Renal cortex interstitium (tissue), 11 donors: Measurements from ENCODE around the gene CTNNA3. TPM values are rescaled to one million over a fixed set of nuclear protein-coding genes. Genes with fewer than 3 reads are reported as not detected.
"Not testable (repeated sequence)": the region's sequence is repeated elsewhere in the genome, so short reads cannot be mapped to it uniquely, and the experiment has no call there.

ENCODE experiments used
- DNase-seq, 11 donors: peaks; one replicate each; pipeline ENCODE4 v3.0.0-alpha.2; 2013; ENCODE audit warnings: low read depth in 9 of 11, low spot score in 4 of 11; ENCODE audit errors: extremely low read depth in 1 of 11
- polyA plus RNA-seq, 3 donors: library from polyadenylated mRNA; unstranded; fragments of 120-200 nt; gene quantifications; one replicate each; pipeline ENCODE4 v1.2.1, GENCODE V29; 2013; ENCODE audit not compliant: insufficient read length in 3 of 3

CTNNA3 gene
- polyA plus RNA-seq, 3 donors = 2.1 to 4.3 (median 2.9) TPM

DNA sequence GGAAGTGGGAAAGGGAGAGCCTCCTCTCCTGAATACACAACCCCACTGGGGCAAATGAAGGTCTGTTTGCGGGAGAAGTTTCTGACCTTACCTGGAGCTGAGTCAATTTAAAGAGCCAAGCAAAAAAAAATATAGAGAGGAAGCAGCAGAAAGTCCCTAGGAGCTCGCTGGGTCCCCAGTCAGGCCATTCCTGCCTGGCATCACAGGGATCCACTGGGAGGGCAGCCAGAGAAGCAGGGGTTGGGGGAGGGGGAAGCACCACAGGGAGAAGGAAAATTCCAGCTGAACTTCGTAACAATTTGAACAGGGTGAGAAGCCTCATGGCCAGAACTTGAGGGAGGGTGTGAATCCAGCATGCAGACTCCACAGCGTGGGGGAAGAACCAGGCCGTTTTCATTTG, 471.4 kb downstream of the CTNNA3 start:
- DNase-seq = no peak

DNA sequence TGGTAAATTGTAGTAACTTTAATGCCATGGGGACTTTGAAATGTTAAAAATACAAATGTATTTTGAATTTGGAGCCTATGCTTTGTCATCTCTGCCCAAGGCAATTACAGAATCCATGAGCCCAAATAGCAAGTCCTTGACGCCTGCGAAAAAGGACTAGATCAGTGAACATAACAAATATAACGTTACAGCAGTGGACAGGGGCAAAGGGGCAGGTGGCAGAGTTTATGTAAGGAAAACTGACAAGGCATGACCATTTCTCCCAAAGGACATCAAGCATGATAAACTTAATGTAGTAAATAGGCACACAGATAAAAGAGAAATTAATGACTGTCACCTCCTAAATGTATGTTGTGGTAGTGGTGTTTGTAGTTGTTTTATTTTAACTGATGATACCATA, 473.1 kb downstream of the CTNNA3 start:
- peak in 4 of 11 donors; percentile 10 to 26 (median 22) for DNase-seq

DNA sequence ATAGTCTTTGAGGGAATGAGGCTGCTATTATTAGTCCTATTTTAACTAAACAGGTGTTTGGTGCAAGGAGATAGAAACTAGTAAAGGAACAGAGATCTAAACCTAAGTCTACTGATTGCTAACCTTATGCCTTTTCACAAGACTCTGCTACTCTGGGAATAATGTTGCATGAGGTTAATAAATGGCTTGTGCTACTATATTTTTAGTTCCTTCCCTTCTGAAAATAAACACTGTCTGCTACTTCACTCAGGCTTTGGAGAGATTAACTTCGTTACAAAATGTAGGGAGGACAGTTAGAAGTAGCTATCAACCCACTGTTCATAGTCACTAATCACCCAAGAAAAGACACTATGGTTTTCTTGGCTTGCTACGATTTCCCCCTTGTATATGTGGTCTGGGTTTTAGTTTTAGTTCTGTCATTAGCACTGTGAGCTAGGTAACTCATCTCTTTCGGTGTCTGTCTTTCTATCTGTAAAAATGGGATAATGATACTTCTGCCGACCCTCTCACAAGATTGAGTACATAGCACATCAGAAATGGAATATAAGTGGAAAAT, 474.0 kb downstream of the CTNNA3 start:
- no peak for DNase-seq

DNA sequence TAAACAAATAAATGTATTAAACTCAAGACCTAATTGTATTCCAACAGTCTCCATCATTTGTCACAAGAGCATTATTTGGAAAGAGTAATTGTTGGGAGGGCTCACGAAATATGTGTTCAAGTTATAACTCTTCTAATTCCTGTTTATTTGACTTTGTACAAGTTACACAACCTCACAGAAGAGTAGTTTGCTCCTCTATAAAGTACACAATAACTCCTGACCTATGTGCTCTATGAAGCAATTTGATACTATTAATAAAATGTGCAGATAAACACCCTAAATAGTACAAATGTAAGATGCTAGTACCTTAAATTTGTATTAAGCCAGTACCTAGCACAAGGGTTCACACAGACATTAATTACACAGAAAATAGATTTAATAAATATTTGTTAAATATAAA, 484.3 kb downstream of the CTNNA3 start:
- DNase-seq = no peak

DNA sequence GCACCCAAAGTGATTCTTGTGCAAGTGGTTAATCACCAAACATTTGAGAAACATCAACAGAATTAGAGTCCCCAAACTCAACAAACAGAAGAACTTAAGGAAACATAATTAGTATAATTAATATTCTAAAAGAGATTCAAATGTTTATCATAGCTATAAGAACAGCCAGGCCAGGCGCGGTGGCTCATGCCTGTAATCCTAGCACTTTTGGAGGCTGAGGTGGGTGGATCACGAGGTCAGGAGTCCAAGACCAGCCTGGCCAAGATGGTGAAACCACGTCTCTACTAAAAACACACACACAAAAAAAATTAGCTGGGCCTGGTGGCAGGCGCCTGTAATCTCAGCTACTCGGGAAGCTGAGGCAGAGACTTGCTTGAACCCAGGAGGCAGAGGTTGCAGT, 488.1 kb downstream of the CTNNA3 start:
- DNase-seq = not testable (repeated sequence)

DNA sequence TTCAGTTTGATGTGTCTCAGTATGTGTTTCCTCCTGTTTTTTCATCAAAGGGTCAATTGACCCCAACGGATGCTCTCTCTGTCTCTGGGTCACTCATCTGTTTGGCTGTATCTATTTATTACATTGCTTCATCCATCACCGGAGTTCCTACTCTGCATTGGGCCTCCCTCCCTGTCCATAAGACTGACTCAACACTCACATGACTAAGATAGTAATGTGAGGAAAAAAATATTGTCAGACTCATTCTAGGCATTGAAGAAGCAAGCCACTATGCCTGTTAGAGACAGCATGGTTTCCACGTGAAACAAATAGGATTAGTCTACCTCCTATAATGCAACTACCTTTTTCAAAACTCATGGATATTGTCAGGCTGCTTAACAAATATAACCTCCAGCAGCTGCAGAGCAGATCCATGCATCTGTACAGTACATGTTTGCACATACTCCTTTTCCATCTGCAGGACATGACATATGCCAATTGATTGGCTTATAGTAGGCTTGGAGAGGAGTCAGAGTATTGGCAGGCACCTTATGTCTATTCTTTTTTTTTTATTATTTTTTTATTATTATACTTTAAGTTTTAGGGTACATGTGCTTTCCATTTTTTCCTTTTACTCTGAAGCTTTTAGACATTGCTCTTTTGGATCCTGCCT, 495.0 kb downstream of the CTNNA3 start:
- DNase-seq = no peak

DNA sequence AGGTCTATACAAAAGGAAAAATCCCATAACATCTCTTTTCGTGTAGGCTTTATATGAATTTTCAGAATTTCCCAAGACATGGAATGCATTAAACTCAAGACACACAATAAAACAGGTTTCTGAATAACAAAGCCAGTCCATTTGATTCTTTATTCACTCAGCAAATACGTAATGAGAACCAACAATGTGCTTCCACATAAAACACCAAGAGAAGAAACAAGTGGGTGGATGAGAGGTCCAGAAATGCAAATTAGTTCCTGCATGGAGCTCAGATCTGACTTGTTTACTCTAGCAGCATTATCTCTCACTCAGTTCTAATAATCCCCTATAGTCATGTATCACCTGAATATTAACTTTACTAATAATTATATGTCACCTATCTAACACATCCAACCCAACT, 520.6 kb downstream of the CTNNA3 start:
- DNase-seq = no peak

DNA sequence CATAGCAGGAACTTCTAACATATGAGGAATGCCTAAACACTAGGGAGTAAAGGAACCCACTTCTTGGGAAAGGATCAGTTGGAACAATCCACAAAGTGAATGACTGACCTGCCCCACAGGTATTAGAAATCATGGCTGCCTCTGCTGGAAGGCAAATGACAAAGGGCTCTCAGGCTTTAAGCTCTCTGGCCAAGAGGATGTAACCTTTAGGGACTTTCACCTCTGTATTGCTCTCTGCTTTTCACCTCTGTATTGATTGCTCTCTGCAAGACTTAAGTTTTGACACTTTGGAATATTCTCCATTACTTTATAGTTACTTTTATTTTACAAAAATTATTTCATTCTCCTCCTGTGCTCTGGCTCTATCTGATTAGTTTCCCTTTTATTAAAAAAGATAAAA, 522.2 kb downstream of the CTNNA3 start:
- no peak for DNase-seq

DNA sequence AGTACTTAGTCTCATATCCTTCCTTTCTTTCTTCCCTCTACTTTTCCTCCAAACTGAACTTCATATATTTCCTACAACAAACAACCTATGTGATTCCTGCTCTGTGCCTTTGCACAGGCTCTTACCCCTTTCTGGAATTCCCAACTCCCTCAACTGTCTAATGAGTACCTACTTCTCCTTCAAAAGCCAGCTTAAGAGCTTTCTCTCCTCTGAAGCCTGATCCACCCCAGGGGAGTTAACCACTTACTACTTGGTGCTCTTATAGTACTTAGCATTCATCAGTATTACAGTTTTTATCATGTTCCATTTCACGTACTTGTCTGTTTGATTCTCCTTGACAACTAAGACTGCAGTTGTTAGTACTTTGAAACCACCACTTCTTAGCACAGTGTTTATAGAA, 524.0 kb downstream of the CTNNA3 start:
- DNase-seq = no peak

DNA sequence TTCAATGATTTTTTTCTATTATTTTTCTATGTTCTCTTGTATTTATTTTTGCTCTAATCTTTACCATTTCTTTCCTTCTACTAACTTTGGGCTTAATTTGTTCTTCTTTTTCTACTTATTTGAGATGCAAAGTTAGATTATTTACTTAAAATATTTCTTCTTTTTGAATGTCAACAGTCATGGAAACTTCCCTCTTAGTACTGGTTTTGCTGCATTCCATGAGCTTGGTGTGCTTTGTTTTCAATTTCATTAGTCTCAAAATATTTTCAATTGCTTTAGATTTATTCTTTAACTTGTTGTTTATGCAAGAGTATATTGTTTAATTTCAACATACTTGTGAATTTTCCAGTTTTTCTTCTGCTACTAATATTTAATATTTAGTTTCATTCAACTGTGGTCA, 539.8 kb downstream of the CTNNA3 start:
- DNase-seq = no peak

DNA sequence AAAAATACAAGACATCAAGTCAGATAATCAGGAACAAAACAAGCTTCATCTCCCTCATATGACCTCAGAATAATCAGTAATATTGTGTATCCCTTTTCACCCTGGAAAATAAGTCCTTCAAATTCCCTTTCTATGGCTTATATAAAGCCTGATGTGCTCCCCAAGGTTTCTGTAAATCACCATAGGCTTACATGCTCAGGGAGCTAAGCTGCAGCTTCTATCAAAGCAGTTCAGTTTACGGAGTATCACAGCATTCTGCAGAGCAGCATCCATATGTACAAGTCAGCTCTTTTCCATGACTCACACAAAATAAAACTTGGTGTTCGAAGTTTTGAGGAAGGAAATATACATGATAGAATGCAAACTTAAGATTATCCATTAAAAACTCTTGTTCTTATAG, 544.5 kb downstream of the CTNNA3 start:
- DNase-seq = no peak

DNA sequence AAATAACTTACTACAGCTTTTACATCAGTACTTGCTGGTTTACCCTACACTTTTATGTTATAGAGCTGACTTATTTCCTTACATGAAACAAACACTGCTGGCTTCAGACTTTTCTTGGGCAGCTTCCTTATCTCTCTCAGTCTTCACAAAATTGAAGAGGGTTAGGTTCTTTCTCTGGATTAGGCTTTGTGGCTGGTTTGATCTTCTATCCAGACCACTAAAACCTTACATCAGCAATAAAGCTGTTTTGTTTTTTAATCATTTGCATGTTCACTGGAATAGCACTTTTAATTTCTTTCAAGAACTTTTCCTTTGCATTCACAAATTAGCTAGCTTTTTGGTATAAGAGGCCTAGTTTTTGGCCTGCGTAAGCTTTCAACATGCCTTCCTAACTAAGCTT, 551.5 kb downstream of the CTNNA3 start:
- DNase-seq = no peak

DNA sequence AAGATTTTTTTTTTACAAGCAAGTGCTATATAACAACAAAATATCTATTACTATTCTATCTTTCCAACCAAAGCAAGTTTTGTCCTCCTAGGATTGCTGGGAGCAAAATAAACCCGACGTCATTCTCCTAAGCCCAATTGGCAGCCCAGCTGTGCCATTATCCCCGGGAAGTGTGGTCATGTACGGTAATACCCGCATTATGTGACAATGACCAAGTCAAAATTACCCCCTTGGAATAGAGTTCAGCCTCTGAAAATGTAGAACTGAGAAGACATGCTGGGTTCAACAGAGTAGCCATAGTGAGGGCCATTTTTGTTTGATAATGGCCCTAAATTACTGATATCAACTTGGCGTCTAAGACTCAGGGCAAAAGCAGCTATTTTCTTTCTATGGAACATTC, 554.7 kb downstream of the CTNNA3 start:
- DNase-seq = no peak

DNA sequence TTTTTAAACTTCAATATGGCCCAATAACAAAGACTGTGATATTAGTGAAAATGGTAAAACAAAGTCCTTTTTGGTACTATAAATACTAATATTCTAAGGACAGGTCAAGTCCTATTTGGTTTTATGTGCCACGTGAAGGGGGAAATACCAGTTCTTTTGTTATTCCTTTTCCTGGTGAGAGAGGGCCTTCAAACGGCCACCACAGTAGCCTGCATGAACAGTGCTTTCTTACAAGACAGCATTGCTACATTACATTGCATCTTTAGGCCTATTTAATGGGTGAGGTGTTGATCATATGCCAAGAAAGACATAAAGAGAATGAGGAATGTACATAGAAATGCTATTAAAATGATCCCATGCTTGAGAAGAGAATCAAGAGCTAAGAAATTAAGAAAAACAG, 555.4 kb downstream of the CTNNA3 start:
- no peak for DNase-seq

DNA sequence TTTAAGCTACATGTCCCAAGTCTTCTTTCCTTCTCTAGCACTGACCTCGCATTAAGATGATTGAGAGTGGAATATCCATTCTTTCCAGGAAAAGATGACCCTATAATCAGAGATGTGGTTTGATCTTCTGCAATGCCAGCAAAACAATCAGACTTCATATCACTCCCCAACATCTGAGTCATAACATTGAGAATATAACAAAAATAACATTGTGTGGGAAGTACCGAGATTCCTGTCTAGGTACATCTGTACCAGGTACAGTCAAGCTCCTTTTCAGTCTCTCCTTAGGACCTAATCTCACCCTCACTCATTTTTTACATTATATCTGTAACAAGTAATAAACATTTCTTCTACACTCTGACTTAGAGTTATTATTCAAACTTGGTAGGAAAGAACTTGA, 568.6 kb downstream of the CTNNA3 start:
- DNase-seq = no peak

DNA sequence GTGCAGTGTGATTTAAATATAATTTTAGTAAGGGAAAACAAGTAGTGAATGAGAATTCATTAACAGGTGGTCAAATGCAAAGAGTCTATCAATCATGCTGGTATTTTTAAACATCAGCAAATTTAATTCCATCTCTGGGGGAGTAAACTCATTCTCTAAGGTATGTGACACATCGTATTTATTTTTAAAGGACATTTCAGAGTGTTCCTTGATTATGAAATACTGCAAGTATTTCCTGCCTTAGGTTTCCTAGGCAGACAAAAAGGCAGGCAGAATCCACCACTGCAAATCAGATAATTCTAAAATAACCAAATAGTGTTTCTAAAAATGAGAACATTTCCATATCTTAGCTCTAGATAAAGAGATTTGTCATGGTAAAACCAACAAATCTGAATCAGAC, 576.3 kb downstream of the CTNNA3 start:
- DNase-seq = peak in 1 of 11 donors; percentile 41

DNA sequence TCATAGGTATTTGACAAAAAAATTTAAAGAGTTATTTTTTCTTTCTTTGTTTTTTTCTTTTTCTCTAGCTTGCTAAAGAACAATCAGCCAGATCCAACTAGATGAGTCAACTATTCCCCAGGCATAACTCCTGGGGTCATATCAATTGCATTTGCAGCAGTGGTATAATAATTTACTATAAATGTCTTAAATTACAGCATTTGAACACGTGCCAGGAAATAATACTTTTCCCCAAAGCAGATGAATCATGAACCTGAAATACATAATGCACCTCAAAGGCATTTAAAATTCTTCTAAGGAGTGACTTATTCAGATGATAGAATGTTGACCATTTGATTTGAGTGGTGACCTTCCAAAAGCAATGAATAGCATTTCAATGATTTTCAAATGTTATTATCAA, 580.0 kb downstream of the CTNNA3 start:
- DNase-seq = no peak

DNA sequence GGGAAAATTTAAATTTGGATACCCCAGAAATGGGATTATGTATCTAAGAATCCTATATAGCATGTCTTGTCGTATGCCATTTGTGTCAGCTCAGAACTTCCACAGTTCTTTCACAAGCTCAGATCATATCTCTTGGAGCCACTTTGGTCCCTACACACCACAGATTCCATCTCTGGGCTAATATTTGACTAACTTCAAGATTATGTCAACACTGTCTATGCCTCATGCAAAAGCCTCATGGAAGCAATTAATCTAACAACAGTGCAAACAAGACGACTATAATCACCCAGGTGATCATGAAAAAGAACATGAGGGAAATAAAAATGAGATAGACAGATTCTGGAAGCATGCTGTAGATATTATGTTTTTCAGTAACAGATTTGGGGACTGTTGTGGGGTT, 581.0 kb downstream of the CTNNA3 start:
- no peak for DNase-seq

DNA sequence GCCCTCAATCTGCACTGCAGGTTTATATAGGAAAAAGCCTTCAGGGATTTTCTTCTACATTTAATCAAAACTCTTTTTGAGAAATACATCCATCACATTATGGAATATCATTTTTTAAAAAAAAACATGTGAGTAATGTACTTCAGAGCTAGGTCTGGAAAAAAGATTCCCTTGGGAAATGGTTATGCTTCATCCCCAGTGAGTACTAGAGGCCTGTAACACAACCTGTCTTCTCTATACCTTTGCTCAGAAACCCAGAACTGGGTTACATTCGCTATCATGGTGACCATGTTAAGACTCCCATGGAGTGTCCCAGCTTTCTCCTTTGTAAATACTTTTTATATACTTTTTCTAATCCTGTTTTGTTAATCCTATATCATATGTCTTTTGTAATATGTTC, 583.2 kb downstream of the CTNNA3 start:
- no peak for DNase-seq

DNA sequence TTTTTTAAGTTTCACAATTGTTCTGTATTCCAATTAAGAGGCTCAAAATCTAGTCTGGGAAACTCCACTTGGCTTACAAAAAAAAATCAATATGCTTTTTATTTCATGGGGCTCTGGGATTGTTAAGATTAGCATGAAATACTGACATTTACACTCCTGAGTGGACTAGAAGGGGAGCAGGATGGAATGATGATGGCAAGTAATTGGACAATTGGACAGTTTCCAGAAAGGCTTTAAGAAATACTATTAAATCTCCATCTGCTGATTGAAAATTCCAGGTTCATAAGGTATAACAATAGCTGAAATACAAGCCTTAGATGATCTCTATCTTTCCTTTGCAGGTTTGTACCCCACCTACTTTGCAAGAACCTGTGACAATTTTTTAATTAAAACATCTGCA, 585.7 kb downstream of the CTNNA3 start:
- DNase-seq = no peak

DNA sequence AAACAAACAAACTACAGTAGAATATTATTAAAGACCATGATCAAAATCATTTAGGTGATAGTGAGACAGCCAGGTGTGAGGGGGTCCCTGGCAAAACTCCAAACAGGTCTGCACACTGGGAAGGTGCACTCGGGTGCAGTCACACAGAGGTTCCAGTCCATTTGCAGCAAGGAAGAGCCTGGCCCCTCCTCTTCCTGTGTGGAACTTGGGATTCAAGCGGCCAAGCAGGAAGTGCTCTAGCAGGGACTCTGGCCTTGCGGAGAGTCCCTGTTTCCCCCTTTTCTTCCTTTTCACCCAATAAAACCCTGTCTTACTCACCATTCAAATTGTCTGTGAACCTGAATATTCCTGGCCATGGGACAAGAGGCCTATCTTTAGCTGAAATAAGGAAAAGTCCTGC, 588.3 kb downstream of the CTNNA3 start:
- DNase-seq = no peak
